Stimulated activated CD4-positive, alpha-beta T cell treated with anti-CD3 and anti-CD28 coated beads, Interleukin-2, amount 100 ng/mL, for 4 hours (primary cell): Measurements from ENCODE around the gene NAAA.
"Not testable (repeated sequence)": the region's sequence is repeated elsewhere in the genome, so short reads cannot be mapped to it uniquely, and the experiment has no call there.

Experiments used
- DNase-seq: peaks from one replicate; pipeline ENCODE4 v3.0.0-alpha.2; 2020; ENCODE audit warnings: low read depth

NAAA gene

DNA sequence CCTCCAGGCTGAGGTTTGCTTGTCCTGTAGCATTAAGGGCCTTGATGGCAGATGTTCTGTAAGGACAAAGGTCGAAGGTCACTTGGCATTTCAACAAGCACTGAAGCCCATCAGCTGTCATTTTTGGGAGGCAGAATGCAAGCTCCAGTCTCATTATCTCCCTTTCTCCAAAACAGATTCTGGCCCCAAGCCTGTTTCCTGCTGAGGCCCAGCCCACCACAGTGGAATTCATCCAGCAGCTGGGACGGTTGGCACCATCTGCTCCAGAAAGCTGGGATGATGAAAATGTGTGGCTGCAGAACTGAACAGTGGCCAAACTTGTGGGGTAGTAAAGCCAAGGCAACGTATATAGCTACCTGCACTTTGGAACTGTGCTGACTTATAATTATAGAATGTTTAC lies 20.9 kb downstream of the NAAA start:
- no peak for DNase-seq

DNA sequence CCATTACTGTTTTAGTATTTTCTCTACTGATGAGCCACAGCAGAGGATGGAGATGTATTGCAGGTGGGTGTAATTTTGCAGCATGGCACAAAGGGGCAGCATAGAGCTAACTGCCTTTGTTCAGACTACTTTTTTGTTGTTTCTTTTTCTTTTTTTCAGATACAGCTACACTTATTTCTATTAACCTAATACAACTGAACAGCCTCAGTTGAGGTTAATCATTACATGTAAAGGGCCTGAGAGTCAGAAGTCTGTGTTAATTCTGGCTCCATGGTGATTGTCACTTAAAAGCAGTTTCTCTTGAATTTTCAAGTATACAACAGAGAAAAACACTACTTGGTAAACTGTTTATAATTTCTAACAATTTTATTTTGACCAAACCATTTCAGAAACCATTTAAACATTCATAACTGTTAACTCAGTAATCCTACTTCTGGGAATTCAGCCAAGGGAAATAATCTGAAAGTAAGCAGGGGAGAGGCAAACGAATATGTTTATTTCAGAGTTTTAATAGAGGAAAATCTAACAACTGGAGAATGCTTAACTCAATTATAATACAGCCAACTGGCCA lies 24.6 kb downstream of the NAAA start:
- no peak for DNase-seq

DNA sequence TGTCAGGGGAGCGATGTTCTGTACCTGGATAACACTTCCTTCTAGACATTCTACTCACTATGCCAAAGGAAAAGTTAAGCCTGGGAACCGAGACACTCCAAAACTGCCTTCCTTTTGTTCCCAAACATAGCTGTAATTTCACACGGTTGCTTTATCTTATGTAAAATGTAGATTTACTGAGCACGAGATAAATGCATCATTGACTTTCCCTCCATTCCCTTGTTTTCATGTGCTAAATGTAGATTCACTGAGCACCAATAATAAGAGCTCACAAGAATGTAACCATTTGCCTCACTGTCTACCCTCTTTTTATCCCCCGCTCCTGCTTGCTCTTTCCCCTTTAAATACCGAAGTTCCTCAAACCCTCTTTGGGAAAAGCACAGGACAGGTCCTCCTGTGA lies 27.8 kb downstream of the NAAA start:
- no peak for DNase-seq

DNA sequence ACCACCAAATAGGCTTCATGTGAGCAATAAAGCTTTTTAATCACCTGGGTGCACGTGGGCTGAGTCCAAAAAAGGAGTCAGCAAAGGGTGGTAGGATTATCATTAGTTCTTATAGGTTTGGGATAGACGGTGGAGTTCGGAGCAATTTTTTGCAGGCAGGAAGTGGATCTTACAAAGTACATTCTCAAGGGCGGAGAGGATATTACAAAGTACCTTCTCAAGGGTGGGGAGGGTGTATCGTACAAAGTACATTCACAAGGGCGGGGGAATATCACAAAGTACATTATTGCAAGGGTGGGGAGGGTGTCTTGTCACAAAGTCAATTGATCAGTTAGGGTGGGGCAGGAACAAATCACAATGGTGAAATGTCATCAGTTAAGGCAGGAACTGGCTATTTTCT lies 30.0 kb downstream of the NAAA start:
- DNase-seq: not testable (repeated sequence)

DNA sequence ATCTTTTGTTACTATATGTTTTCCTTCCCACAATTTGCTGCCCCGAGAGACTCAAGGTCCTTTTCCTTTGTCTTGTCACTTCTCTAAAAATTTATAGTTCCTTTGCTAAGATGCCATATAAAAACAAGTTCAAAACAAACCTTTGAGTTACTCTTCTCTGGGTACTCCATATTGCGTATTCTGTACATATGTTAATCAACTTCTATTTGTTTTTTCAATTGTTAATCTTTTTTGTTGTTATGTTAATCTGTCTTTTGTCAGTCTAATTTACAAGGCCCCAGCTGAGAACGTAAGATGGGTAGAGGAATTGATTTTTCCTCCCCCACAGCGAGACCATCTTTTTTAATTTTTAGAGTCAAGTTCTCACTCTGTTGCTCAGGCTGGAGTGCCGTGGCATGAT lies 31.4 kb downstream of the NAAA start:
- no peak for DNase-seq

DNA sequence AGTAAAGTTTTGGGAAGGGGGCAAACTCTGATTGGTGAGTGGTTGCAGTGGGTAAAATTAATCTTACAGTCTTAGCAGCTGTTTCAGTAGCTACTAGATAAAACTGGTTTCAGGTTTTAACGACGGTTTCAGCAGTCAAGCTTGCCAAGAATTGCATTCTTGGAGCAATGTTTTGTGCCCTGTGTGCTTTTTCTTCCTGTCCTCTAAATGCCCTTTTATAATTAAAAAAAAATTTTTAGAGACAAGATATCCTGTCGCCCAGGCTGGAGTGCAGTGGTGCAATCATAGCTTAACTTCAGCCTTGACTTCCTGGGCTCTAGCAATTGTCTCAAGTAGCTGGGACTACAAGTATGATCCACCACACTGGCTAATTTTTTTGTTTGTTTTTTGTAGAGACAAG lies 32.3 kb downstream of the NAAA start:
- no peak for DNase-seq

DNA sequence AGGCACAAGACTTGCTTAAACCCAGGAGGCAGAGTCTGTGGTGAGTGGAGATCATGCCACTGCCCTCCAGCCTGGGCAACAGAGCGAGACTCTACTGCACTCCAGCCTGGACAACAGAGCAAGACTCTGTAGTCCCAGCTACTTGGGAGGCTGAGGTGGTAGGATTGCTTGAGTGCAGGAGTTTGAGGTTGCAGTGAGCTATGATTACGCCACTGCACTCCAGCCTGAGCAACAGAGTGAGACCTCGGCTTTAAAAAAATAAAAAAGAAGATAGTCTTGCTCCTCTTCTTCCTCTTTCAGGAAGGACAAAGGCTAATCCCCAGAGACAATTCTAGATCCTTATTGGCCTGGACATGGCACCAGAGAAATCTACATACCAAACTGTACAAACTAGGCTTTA lies 32.8 kb downstream of the NAAA start:
- DNase-seq: no peak

DNA sequence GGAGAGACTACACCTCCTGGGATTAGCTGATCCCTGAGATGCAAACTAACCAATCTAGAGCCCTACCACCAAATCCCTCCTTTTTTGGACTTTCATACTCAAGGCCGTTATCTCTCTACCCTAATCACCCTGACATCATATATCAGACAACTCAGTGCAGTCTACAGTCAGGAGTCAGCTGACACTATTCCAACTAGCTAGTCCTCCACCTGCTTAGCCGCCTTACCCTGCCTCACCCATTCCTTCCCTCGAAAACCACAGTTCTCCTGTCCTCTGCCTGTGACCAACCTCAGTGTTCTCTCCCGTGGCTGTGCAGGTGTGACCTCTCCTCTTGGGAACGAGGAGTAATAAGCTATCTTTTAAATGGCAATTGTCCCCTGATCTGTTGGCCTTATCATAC lies 36.7 kb downstream of the NAAA start:
- DNase-seq: no peak

DNA sequence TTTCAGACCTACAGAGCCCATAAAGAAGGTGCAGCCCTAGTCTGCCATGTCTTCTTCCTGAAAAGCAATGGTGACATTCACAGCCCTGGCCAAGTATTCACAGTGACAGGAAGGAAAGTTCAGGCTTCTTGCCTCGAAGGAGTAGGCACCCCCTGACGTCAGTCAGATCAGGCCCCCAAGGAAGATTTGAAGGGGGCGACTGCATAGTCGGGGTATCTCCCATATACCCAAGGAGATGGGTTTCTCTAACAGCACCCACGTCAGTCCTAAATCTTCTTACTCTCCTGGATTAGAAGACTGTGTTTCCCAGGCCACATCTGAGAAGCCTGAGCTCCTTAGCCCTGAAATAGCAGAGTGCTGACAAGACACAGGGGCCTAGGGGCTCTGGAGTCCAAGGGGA lies 38.5 kb downstream of the NAAA start, which contains the start of gene PPEF2:
Gene PPEF2, minus strand, starts transcription at position 101 of the 400 bp plus-strand sequence. CDS start 6,127 bp downstream, outside the sequence.
- DNase-seq: no peak

DNA sequence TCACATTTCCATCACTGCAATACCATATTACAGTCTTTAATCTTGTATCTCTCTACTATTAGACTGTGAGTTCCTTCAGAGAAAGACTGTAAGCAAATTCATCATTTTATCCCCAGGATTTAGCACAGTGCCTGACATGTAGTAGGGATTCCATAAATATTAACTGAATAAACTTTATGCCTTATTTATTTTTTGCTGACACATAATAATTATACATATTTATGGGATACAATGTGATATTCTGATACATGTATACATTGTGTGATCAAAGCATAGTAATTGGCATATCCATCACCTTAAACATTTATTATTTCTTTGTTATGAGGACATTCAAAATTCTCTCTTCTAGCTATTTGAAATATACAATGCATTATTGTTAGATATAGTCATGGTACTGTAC lies 42.3 kb downstream of the NAAA start:
- no peak for DNase-seq

DNA sequence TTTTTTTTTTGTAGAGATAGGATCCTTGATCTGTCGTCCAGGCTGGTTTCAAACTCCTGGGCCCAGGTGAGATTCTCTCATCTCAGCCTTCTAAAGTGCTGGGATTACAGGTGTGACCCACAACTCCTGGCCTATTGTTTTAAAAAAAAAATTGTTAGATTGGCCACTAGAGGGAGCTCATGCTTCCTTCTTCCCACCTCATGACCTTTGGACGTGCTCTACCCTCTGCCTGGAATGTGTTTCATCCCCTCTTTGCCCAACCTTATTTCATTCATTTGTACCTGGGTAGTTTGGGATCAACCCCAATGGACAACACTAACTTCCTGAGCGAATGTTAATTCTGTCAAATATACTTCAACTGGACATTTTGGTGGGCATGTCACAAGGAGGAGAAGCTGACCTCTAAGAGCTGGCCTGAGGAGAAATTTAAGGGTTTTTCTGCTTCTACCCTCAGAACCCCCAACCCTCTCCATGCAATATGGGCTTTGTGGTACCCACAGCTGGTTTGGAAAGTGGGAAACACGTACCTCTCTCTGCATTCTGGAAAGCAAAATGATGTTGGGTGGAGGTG lies 45.0 kb downstream of the NAAA start:
- no peak for DNase-seq

DNA sequence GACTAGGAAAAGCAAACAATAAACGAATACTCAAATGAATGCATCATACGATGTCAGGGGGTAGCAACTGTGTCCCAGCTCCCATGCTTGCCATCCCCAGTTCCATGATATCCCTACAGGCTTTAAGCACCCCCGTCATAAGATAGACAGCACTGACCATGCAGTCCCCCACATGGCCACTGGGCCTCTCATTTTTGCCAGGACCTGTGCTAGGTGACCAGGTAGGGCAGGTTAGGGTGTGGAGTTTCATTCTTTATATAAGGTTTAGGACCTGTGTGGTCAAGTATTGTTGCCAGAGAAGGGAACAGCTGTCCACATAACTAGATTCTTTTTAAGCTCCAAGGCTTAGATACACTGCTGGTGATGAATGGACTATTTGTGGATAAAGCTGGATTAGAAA lies 48.3 kb downstream of the NAAA start:
- no peak for DNase-seq

DNA sequence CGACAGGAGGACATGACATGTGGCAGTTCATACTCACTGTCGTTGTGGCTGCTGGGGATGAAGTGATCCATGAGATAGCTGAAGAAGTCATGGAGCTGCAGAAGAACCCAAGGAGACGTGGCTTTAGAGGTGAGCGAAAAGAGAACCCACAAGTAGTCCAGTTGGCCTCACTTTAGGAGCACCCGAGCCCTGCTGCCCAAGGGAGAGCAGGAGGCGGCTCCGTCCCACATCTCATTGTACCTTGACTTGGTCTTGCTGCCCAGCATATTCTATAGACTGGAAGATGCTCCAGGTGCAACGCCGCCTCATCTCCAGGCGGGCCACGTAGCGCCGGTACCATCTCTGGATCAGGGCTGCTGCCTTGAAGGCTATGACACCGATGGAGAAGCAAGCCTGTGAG lies 49.2 kb downstream of the NAAA start:
- DNase-seq: no peak

DNA sequence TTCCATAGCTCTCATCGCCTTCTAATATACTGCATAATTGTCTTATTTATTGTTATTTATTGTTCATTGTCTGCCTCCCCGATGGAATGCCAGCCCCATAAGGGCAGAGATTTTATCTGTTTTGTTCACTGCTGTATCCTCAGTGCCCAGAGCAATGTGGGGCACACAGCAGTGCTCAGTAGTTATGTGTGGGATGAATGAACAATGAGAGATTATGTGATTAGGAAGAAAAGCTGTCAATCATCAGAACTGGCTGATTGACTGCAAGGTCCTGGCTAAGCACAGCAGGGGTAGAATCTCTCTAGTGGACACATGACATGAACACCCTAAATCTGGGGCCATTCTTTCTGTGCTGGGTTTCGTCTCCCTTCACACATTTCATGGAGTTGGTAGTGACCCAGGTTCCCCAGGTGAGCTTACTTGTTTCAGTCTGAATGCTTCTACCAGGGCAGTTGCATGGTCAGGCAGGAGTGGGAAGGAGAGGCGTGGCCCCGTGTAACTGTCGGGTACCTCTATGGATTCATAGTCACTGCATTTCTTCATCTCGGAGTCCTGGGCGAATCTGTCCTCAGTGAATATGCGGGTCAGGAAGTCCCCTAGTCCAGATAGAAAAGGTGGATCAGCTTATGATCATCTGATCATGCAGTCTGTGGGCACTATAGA lies 51.1 kb downstream of the NAAA start:
- DNase-seq: no peak

DNA sequence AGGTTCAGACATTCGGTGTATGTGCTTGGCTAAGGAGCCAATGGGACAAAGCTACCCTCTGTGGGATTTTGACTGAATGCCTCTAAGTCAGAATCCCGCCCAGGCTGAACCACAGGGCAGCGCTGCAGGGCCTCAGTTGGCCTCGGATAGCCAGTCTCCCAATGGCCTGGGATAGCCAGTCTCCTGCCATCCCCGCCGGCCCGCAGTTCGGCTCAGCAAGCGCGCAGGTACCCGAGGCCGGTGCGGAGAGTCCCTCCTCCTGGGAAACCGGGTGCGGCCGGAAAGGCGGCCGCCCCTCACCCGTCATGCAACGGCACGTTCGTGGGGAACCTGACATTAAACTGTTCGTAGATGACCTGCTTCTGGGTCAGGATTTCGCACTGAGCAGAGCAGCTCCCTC lies 54.7 kb downstream of the NAAA start:
- no peak for DNase-seq

DNA sequence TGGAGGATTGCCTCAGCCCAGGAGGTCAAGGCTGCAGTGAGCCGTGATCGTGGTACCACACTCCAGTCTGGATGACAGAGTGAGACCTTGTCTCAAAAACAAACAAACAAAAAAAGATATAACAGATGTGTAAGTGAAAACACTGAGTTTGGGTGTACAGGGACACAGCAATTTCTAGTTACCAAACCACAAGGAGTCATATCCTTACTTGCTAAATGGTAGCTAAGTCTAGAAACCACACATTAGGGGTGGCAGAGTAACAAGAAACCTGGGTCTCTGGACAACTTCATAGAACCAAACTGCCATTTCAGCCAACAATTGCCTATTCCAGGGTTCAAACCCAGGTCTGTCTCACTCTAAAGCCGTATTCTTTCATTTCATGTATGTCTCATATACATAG lies 59.3 kb downstream of the NAAA start:
- no peak for DNase-seq

DNA sequence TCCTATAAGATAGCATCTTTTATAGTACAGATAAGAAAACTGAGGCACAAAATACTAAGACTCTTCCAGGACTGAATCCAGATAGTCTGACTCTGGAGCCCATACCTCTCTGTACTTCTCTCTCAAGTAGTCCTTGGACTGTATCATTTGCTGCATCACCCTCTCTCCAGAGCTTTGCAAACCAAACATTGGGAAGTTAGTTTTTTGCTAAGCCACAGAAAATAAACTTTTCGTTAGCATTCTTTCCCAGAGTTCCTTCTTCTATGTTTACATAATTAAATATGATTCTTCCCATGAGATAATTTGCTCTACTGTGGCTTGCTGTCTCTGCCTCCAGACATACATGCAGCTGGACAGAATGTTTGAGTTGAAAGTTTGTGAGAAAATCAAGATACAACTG lies 60.5 kb downstream of the NAAA start:
- no peak for DNase-seq

DNA sequence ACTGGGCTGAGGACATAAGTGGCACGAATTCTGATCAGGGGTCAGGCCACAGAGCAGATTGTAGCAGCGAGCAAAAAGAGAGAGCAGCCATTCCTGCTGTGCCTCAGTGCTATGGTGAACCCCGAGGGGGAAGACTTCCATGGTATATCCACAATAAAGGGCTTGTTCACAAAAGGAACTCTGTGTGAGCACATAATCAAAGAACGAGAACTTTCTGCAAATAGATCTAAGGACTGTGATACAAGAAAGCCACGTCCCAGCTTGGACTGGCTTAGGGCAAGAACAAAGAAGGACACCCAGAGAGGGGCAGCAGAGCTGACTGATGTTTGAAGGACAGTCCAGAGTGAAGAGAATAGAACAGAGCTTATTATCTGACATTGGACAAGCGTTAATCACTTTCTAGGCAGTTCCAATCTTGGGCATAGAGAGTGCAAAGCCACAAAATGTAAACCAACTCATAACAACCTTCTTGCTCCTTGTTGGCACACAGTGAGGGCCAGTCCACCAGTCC lies 62.5 kb downstream of the NAAA start:
- no peak for DNase-seq

DNA sequence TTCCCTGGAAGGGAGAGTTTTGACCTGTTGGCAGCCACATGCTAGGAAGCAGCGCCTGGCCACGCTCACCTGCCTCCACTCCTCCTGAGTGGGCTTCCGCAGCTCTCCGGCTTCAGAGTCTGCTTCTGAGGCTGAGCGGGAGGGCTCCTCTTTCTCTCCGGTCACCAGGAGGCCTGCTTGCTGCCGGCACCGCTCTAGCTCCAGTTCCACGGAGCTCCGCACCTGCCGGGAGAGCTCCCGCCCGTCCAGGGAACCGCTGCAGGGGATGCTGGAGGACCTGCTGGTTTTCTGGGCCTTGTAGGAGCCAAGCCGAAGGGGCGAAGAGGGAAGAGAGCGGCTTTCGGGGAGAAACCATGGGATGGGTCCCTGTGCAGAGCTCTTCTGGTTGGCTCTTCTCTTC lies 64.6 kb downstream of the NAAA start:
- no peak for DNase-seq

DNA sequence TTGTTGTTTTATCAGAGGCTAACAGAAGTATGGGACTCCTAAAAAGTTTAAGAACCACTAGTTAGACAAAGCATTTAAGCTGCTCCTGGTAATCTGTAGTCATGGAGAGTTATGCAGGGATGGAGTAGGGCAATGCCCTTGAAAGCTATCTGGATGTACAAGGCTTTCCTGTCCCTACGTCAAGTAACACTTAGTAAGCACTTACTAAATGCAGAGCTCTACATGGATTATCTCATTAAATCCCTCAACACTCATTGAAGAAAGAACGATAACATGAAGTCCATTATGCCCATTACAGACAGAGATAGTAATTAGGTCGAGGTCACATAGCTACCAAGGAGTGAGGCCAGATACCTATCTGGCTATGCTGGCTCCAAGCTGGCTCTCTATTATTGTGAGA lies 71.7 kb downstream of the NAAA start:
- no peak for DNase-seq

DNA sequence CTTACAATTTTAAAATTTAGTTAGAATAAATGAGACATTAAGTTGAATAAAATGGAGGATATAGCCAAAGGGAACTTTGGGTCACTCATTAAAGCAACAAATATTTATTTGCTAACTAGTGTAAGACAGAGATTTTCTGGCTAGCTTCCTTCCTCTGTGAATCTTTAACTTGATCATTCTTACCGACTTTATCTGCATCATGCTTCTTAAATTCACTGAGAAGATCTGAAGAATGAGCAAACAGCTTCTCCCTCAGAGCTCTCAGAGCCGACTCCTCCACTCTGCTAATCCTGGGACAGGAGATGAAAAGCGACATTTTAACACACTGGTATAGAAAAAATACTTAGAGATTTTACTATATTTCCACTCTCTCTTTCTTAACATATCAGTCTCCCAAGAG lies 73.7 kb downstream of the NAAA start:
- DNase-seq: no peak
